Measurements from ENCODE around the gene DLG4. TPM values are rescaled to one million over a fixed set of nuclear protein-coding genes. Genes with fewer than 3 reads are reported as not detected.

DLG4 gene
- total and polyA plus RNA-seq, 2 donors (not counting 3 experiments of a cell fraction or from before 2014, with no cell fraction given): 14.9 to 34.6 TPM

GRCh38 chr17:7266784-7267183 is 47.1 kb upstream of the DLG4 start:
- ChIA-PET CTCF (interaction anchor here (0.9 to 2.9 kb wide), 4 partner anchors 15 to 46 kb away, joined by 3 to 14 read pairs (median 3); partner anchors contain the start of gene SLC2A4), POLR2A (no interaction called here)
- Histone ChIP-seq H3K27ac (ENCODE audit: insufficient read depth, low read depth, low read length) (no peak overlapping the region), H3K4me3 (replicated peaks in 1 of 3; ENCODE audit: insufficient read depth in 1 of 3, low read depth in 1 of 3, low read length in 3 of 3) (no peak overlapping the region), H3K9me1 (replicated peaks; ENCODE audit: control insufficient read depth, extremely low read depth, insufficient read depth, low read length) (no peaks in the 10 kb centered on the region), H3K9me3 (replicated peaks; ENCODE audit: control insufficient read depth, insufficient read depth, low read length) (no peaks in the 10 kb centered on the region), H3K4me2 (ENCODE audit: insufficient read depth, low read length) (no peak overlapping the region), H3K36me3 (ENCODE audit: control insufficient read depth in 2 of 2, extremely low read depth in 1 of 2, insufficient read depth in 2 of 2, low read length in 2 of 2) (no peaks in the 10 kb centered on the region), H2AFZ (ENCODE audit: low read depth, low read length) (no peak overlapping the region), H3K79me2 (ENCODE audit: control insufficient read depth, insufficient read depth, low read length) (no peaks in the 10 kb centered on the region), H4K20me1 (replicated peaks; ENCODE audit: control insufficient read depth, extremely low read depth, insufficient read depth, low read length) (no peaks in the 10 kb centered on the region), H3K27me3 (ENCODE audit: control insufficient read depth in 2 of 2, insufficient read depth in 2 of 2, low read length in 2 of 2) (peaks cover 0 to 3% of the 10 kb centered on the region in 2 experiments), H3K9ac (replicated peaks; ENCODE audit: extremely low read depth, insufficient read depth, low read length) (no peak overlapping the region), H3K4me1 (ENCODE audit: control insufficient read depth, extremely low read depth, insufficient read depth, low read length) (peaks cover 25% of the 10 kb centered on the region)
- intact Hi-C loops (cut with micrococcal nuclease) (no loop called here), dilution Hi-C loops (cut with MboI; ENCODE audit: extremely low pct_ligation_motif_present, low sequenced_read_pairs) (no loop called here)
- no peak for TF ChIP-seq EZH2 (IDR thresholded peaks at IDR 0.05; ENCODE audit: borderline replicate concordance, low read depth, low read length, severe bottlenecking)
- TF ChIP-seq JUN (IDR thresholded peaks at IDR 0.05; ENCODE audit: borderline replicate concordance, insufficient read depth, insufficient read length, low read depth): no peak
- no peak for TF ChIP-seq GATA2 (IDR thresholded peaks at IDR 0.05; ENCODE audit: insufficient read depth, insufficient read length, low read depth, low read length)
- TF ChIP-seq POLR2A (IDR thresholded peaks at IDR 0.05; ENCODE audit: low read depth, low read length): no peak
- TF ChIP-seq POLR2AphosphoS5 (IDR thresholded peaks at IDR 0.05; ENCODE audit: insufficient read depth, low read depth, low read length): no peak
- TF ChIP-seq MYC (IDR thresholded peaks at IDR 0.05; ENCODE audit: low read depth, low read length): no peak
- TF ChIP-seq FOS (IDR thresholded peaks at IDR 0.05; ENCODE audit: borderline replicate concordance, insufficient read depth, low read length): no peak
- TF ChIP-seq, protein P1, sequence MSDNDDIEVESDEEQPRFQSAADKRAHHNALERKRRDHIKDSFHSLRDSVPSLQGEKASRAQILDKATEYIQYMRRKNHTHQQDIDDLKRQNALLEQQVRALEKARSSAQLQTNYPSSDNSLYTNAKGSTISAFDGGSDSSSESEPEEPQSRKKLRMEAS (IDR thresholded peaks at IDR 0.05; ENCODE audit: insufficient read depth, insufficient read length): no peak
- TF ChIP-seq, protein P2, sequence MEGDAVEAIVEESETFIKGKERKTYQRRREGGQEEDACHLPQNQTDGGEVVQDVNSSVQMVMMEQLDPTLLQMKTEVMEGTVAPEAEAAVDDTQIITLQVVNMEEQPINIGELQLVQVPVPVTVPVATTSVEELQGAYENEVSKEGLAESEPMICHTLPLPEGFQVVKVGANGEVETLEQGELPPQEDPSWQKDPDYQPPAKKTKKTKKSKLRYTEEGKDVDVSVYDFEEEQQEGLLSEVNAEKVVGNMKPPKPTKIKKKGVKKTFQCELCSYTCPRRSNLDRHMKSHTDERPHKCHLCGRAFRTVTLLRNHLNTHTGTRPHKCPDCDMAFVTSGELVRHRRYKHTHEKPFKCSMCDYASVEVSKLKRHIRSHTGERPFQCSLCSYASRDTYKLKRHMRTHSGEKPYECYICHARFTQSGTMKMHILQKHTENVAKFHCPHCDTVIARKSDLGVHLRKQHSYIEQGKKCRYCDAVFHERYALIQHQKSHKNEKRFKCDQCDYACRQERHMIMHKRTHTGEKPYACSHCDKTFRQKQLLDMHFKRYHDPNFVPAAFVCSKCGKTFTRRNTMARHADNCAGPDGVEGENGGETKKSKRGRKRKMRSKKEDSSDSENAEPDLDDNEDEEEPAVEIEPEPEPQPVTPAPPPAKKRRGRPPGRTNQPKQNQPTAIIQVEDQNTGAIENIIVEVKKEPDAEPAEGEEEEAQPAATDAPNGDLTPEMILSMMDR (IDR thresholded peaks at IDR 0.05; ENCODE audit: extremely low read depth in 1 of 2, insufficient read depth in 1 of 2, low read depth in 1 of 2, low read length in 2 of 2): no peak
- BruUV-seq (replicated peaks): no TSS peak
- DNase-seq (ENCODE audit: low read depth, low spot score) (no peak), FAIRE-seq (no peak)

Data from endothelial cell of umbilical vein (primary cell).